Fibroblast of skin of left biceps (primary cell): ENCODE measurements around the gene COL9A2.
"Not testable (repeated sequence)": the region's sequence is repeated elsewhere in the genome, so short reads cannot be mapped to it uniquely, and the experiment has no call there.

ENCODE experiments used
- DNase-seq, 2 experiments: peaks; one replicate each; pipeline ENCODE4 v3.0.0-alpha.2; 2013; ENCODE audit warnings: low read depth in 2 of 2

Gene COL9A2

DNA sequence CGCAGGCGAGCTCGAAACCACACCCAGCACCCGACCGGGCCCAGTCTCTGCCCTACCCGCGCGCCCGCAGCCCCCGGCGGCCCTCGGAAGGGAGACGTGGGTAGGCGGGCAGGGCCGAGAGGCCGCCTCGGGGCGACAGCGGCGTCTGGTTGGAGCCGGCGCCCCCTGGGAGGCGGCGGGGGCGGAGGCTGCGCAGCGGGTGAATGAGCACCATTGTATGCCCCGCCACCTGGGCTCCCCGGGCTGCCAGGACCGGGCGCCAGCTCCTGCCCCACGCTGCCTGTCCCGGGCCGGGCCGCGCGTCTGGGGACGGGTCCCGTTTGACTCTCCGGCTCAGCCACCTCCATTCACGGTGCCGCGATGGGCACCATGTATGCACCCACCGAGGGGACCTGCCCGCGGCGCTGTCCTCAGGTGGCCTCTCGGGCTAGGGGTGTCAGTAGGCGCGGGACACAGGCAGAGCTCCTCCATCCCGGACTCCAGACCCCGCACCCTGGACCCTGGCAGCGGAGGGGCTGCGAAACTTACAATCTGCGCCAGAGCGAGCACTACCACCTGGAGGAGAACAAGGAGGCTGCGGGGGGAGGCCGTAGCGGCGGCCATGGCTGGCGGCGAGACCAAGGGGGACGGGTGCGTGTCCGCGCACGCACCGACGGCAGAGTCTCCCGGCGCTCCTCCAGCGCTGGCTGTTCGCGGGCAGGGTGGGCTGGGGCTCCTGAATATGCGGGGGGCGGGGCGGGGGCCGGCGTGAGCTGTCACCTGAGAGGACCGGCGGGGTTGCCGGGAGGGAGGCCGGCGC, at the start of gene COL9A2:
COL9A2 (minus strand) TSS at position 692 of the 799 bp plus-strand sequence; CDS start at position 603, 89 bp downstream.
- no peak for DNase-seq

DNA sequence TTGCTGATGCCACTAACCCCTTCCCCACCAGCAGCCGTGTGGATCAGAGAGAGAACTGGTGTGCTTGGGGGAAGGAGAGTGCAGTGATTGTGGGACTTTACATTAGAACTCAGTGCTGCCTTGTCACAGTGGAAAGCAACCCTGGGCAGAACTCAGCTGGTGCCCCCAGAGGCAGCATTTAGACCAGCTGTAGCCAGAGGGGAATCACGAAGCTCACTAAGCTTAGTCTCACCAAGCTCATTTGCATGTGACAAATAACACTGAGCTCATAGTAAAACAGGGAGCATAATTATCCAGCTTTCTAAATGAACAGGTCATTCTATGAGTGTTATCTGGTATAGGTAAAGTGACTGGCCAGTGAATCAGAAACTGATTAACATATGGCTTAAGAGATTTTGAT, 46.6 kb upstream of the COL9A2 start:
- no peak for DNase-seq

GRCh38 chr1:40362699-40363098, 45.6 kb upstream of the COL9A2 start:
- DNase-seq = peak in 1 of 2 experiments; percentile 17

DNA sequence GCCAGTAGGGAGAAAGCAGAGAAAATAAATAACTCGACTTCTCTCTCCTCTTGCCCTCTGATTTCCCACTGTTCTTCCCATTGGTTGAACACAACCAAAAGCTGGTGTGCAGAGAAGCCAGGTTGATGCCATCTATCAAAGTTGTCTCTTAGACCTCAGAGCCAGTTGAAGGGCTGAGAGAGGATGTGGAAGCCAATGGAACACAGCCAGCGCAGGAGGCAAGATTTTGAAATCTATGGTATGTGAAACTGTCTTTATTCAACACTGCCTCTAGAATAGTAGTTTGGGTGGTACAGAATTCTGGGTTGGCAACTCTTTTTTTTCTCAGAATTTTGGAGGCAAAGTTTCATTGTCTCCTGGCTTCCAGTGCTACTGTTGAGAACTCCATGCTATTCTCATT, 45.1 kb upstream of the COL9A2 start:
- no peak for DNase-seq

- no peak for DNase-seq
Observed at GRCh38 chr1:40361637-40362036, 44.6 kb upstream of the COL9A2 start.

- no peak for DNase-seq
Observed at GRCh38 chr1:40361201-40361600, 44.1 kb upstream of the COL9A2 start.

DNA sequence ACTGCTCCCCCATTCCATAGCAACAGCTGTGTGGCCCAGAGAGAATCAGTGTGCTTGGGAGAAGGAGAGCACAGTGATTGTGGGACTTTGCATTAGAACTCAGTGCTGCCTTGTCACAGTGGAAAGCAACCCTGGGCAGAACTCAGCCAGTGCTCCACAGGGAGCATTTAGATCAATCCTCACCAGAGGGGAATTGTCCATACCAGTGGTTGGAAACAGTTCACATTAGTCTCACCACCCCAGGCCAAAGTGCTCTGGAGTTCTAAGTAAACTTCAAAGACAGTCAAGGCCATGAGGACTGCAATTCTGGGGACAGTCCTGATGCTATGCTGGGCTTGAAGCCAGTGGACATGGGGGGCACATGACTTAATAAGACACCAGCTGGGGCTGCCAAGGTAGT, 43.5 kb upstream of the COL9A2 start:
- DNase-seq = no peak

GRCh38 chr1:40357625-40358024, 40.5 kb upstream of the COL9A2 start:
- no peak for DNase-seq

GRCh38 chr1:40353082-40353481, 36.0 kb upstream of the COL9A2 start:
- no peak for DNase-seq

DNA sequence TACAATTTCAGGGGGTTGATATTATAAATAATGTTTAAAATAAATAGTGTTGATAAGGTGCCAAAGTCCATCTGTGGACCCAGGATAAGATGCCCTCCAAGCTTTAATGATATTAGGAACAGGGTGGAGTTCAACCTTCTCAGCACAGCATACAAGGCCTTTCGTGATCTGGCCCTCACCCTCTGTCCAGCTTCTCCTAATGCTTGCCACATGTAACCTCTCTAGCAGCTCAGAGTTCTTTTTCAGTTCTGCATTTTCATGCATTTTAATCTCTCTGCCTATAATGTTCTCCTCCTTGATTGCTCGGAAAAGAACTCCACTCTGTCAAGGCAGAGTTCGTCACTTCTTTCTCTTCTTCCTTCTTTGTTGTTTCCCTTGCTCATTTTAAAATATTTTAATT, 35.0 kb upstream of the COL9A2 start:
- no peak for DNase-seq

- no peak for DNase-seq
Observed at GRCh38 chr1:40351124-40351523, 34.0 kb upstream of the COL9A2 start.

GRCh38 chr1:40350391-40350790, 33.3 kb upstream of the COL9A2 start:
- DNase-seq = no peak

DNA sequence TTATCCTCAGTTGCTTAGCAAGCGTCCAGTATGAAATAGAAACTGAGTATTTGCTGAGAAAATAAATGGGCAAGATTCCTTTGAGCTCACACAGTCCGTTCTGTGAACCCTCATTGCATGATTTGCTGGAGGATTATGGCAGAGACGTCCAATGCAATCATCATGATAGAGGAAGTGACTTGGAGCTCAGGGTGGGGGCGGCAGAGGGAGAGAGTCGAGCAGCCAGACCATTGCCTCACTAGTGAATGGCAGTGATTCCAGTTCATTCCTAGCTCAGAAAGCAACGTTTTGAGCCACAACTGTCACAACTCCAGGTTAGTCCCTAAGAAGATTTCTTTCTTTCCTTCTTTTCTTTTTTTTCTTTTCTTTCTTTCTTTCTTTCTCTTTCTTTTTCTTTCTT, 27.5 kb upstream of the COL9A2 start:
- DNase-seq = peak; percentile 4 to 10

DNA sequence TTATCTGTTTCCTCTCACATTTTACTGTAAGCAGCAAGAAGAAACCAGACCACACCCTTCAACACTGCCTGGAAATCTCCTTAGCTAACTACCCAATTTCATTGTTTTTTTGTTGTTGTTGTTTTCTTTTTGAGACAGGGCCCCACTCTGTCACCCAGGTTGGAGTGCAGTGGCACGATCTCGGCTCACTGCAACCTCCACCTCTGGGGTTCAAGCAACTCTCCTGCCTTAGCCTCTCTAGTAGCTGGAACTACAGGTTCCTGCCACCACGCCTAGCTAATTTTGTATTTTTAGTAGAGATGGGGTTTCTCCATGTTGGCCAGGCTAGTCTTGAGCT, 25.3 kb upstream of the COL9A2 start:
- DNase-seq = not testable (repeated sequence)

GRCh38 chr1:40341491-40342380, 24.6 kb upstream of the COL9A2 start:
- no peak for DNase-seq

GRCh38 chr1:40339420-40340323, 22.6 kb upstream of the COL9A2 start:
- DNase-seq = no peak

- DNase-seq = peak; percentile 33
Observed at GRCh38 chr1:40338745-40339419, 21.8 kb upstream of the COL9A2 start.

DNA sequence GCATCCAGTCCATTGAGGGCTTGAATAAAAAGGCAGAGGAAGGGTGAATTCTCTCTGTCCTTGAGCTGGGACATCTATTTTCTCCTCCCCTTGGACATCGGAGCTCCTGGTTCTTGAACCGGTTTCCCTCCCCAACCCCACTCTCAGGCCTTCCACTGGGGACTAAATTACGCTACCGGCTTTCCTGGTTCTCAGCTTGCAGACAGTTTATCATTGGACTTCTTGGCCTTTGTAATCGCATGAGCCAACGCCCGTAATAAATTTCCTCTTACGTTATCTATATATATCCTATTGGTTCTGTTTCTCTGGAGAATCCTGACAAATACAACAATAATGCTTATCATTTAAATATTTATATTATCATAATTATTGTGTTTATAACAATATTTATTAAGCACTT, 20.4 kb upstream of the COL9A2 start:
- no peak for DNase-seq

GRCh38 chr1:40332695-40333094, 15.6 kb upstream of the COL9A2 start:
- DNase-seq = no peak

DNA sequence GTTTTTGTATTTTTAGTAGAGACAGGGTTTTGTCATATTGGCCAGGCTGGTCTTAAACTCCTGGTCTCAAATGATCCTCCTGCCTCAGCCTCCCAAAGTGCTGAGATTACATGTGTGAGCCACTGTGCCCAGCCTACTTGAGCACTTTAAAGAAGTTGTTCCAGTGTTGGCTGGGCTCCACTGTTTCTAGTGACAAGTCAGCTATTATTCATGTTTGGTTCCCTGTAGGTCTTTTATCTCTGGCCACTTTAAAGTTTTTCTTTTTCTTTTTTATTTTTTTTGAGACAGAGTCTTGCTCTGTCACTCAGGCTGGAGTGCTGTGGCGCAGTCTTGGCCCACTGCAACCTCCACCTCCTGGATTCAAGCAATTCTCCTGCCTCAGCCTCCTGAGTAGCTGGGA, 14.3 kb upstream of the COL9A2 start:
- not testable (repeated sequence) for DNase-seq

- no peak for DNase-seq
Observed at GRCh38 chr1:40318970-40319621, 2.0 kb upstream of the COL9A2 start.
